Colonic mucosa (tissue), 4 donors: ENCODE results near the gene SLC41A3. TPM values are rescaled to one million over a fixed set of nuclear protein-coding genes. Genes with fewer than 3 reads are reported as not detected.

ENCODE experiments used
- DNase-seq: peaks from one replicate; pipeline ENCODE4 v3.0.0-alpha.2; 2020
- H3K27ac ChIP-seq: fragments of 200-600 bp; one replicate; pipeline ENCODE4 v1.8.0; 2021
- H3K27me3 ChIP-seq: fragments of 200-600 bp; one replicate; pipeline ENCODE4 v1.8.0; 2021
- H3K36me3 ChIP-seq: fragments of 200-600 bp; one replicate; pipeline ENCODE4 v1.8.0; 2021
- H3K4me1 ChIP-seq: fragments of 200-600 bp; one replicate; pipeline ENCODE4 v1.8.0; 2021; ENCODE audit warnings: mild to moderate bottlenecking
- H3K4me3 ChIP-seq: fragments of 200-600 bp; one replicate; pipeline ENCODE4 v1.8.0; 2021
- H3K9ac ChIP-seq, 2 donors: one replicate each; pipeline ENCODE4 v1.7.0; 2013; ENCODE audit warnings: control low read depth in 2 of 2, low read depth in 2 of 2, low read length in 2 of 2
- H3K9me3 ChIP-seq: fragments of 200-600 bp; one replicate; pipeline ENCODE4 v1.8.0; 2021
- intact Hi-C: fragments of 100-400 bp; cut with DNase I; formaldehyde crosslinking; loops from one replicate; pipeline ENCODE4 v1.14.1; 2022
- total RNA-seq, 2 donors: library from RNA; stranded (reverse); fragmentation: NEBNext Ultra II Directional in 1 of 2; extraction: Animal tissue kit (Norgen Biotek cat#: 25700) in 1 of 2; gene quantifications; one replicate each; pipeline ENCODE4 v1.2.1, GENCODE V29; 2021
- TF ChIP-seq, protein P1 (sequence below): fragments of 200-600 bp; IDR thresholded peaks from one replicate; pipeline ENCODE4 v1.8.0; 2022; ENCODE audit warnings: antibody characterized with exemption, mild to moderate bottlenecking
- donor health status: healthy.
- donor health status: DM: no; HTN: no; CAD: no.
- donor health status: DM: no; HTN: no; CAD: no.

The SLC41A3 gene
- total RNA-seq, 2 donors from 2014 or later: 27.6 to 33.1 TPM

DNA sequence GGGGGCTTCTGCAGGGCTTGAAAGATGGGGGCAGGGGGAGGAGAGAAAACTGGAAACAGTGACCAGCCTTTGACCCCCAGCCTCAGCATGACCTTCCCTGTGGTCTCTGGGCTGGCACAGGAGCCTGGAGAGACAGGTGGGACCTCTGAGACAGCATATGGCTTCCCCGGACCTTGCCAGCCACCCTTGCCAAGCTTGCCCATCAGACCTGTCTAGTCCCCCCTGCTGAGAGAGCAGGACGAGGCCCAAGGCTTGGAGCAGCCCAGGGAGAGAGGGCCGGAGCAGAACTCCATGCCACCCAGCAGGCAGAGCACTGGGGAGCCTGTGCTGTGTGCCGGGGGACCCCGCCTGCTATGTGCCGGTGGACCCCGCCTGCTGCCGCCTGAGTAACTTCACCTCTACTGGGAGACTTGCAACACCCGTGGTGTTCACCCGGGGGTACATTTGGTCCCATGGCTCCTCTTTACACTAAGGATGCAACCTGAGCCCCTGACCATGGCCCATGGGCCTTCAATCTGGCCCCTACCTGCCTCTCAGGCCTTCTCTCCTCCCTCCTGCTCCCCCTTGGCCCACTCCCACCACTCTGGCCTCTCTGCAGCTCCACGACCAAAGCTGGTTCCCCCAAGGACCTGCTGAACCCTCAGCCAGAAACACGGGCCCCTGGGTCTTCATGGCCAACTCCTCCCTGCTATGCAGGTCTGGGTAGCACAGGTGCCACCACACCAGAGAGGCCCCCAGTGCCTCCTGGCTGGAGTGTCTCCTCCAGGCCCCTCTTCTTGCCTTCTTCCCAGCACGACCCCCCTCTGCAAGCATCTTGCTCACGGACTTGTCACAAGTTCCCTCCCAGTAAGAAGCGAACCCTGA, 21.1 kb upstream of the SLC41A3 start:
- H3K27me3 ChIP-seq: no peaks in the 10 kb centered on the region
- no peaks in the 10 kb centered on the region for H3K9me3 ChIP-seq
- H3K36me3 ChIP-seq: no peaks in the 10 kb centered on the region
- H3K4me1 ChIP-seq: no peaks in the 10 kb centered on the region
- TF ChIP-seq, protein P1, sequence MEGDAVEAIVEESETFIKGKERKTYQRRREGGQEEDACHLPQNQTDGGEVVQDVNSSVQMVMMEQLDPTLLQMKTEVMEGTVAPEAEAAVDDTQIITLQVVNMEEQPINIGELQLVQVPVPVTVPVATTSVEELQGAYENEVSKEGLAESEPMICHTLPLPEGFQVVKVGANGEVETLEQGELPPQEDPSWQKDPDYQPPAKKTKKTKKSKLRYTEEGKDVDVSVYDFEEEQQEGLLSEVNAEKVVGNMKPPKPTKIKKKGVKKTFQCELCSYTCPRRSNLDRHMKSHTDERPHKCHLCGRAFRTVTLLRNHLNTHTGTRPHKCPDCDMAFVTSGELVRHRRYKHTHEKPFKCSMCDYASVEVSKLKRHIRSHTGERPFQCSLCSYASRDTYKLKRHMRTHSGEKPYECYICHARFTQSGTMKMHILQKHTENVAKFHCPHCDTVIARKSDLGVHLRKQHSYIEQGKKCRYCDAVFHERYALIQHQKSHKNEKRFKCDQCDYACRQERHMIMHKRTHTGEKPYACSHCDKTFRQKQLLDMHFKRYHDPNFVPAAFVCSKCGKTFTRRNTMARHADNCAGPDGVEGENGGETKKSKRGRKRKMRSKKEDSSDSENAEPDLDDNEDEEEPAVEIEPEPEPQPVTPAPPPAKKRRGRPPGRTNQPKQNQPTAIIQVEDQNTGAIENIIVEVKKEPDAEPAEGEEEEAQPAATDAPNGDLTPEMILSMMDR: no peak
- no peak overlapping the region for H3K27ac ChIP-seq
- H3K4me3 ChIP-seq: no peak overlapping the region
- peak; percentile 13 for DNase-seq
- H3K9ac ChIP-seq: no peak overlapping the region
- intact Hi-C loops: no loop called here

DNA sequence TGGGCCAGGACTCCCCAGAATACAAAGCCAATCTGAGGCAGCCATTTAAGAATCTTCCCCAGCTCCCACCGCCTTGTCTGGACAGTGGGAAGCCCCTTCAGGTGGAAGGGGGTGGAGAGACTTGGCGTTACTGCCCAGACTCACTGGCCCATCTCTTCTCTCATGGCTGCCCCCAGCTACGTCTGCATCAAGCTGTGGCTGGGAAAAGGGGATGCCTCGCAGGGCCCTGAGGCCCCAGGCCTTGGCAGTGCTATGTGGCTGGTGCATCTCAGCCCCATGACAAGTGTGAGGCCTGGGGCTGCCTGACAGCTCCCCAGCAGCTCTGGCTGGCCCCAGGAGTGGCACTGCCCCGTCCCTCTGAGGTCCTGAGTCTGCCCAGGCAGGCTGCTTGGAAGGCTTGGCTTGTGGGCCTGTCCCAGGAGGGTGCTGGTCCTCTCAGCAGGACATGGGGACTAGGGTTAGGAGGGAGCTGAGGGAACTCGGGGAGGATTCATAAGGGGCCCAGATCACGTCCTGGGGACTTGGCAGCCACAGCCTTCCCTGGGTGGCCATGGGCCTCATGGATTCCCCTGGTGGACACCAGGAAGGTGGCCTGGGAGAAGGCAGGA, 20.2 kb upstream of the SLC41A3 start:
- peak; percentile 6 for DNase-seq
- TF ChIP-seq, protein P1: no peak
- H3K9ac ChIP-seq: no peak overlapping the region
- no peaks in the 10 kb centered on the region for H3K36me3 ChIP-seq
- no peaks in the 10 kb centered on the region for H3K27me3 ChIP-seq
- H3K4me1 ChIP-seq: no peaks in the 10 kb centered on the region
- H3K4me3 ChIP-seq: no peak overlapping the region
- no peaks in the 10 kb centered on the region for H3K9me3 ChIP-seq
- intact Hi-C loops: no loop called here
- H3K27ac ChIP-seq: no peak overlapping the region

DNA sequence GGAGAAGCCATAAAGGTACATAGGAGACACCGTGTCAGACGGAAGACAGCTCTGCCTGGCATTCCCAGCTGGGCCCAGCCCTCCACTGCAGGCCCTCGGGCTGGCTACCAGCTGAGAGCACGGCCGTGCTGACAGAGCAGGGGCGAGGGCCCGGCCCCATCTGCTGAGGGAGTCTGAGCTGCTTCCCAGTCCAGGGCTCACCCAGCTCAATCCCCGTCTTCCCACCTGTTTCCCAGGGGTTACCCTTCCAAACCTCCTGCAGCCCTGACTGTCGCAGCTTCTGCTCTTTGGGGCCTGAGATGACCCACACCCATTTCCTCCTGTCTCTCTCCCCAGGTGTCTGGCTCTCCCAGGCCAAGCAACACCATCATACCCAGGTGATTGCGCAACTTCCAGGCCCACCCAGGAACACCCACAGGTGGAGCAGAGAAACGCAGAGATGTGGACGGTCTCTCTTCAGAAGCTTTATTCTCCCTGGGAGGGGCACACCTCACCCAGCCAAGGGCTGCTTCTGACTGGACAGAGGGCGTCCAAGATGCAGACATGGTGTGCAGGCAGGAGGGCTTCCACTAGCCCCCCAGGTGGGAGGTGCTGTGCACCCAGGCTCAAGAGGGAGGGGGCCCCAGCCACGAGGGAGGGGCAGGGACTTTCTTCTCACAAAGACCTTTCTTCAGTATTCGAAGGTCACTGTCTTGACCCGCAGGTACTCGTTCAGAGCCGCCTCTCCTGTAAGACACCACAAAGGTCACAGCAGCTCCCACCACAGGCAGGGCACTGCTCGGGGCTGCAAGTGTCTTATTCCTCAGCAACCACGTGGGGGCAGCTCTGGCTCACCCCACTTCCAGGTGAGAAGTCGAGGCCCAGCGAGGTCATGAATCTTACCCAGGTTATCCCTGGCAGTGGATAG, 19.4 kb upstream of the SLC41A3 start:
- TF ChIP-seq, protein P1: no peak
- intact Hi-C loops: no loop called here
- Histone ChIP-seq H3K27ac (no peak overlapping the region), H3K36me3 (no peaks in the 10 kb centered on the region), H3K4me3 (no peak overlapping the region), H3K27me3 (no peaks in the 10 kb centered on the region), H3K9ac (no peak overlapping the region), H3K9me3 (no peaks in the 10 kb centered on the region), H3K4me1 (no peaks in the 10 kb centered on the region)
- peak; percentile 14 for DNase-seq

DNA sequence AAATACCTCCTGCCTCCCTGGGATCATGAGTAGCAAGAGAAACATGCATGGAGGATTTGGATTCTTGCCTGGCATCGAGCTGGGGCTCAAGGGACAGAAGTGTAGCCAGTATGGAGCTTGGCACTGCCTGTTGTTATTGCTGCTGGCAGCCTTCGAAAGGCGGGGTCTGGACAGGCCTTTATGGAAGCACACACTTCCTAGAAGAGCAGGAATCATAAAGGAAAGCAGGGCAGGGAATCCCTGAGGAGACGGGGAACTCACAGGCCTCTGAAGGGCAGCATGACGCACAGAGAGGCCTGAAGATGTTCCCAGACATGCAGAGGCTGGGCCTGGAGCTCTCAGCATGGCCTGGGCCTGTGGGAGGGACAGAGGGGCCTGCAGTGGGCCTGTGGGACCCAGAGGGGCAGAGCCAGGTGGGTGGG, 18.6 kb upstream of the SLC41A3 start:
- H3K4me3 ChIP-seq: no peak overlapping the region
- no peaks in the 10 kb centered on the region for H3K36me3 ChIP-seq
- H3K4me1 ChIP-seq: no peaks in the 10 kb centered on the region
- H3K27ac ChIP-seq: no peak overlapping the region
- TF ChIP-seq, protein P1: no peak
- H3K9me3 ChIP-seq: no peaks in the 10 kb centered on the region
- H3K27me3 ChIP-seq: no peaks in the 10 kb centered on the region
- DNase-seq: peak; percentile 28
- peak overlapping the region in 1 of 2 donors; percentile 12 for H3K9ac ChIP-seq
- intact Hi-C loops: no loop called here

DNA sequence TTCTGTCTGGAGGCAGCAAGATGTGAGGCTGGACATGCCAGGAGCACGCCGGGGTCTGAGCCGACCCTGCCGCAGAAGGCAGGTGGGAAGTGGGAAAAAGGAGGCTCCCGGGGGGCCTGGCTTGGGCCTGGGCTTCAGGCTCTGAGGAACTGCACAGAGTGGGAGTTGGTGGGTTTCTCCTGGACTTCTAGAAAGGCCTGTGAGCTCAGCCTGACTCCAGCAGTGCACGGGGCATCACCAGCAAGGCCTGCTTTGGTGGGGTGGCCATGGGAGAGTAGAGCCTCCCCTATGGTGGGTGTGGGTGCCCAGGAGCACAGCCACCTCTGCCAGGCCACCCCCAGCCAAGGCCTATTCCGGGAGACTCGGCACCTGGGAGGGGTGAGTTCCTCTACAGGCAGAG, 18.1 kb upstream of the SLC41A3 start:
- no peaks in the 10 kb centered on the region for H3K4me1 ChIP-seq
- no peaks in the 10 kb centered on the region for H3K27me3 ChIP-seq
- no peak overlapping the region for H3K4me3 ChIP-seq
- intact Hi-C loops: no loop called here
- H3K27ac ChIP-seq: no peak overlapping the region
- H3K36me3 ChIP-seq: no peaks in the 10 kb centered on the region
- H3K9me3 ChIP-seq: no peaks in the 10 kb centered on the region
- peak; percentile 12 for DNase-seq
- H3K9ac ChIP-seq: no peak overlapping the region
- TF ChIP-seq, protein P1: no peak
